ENCODE measurements around the gene DLG4.

Gene DLG4

GRCh38 chr17:7219812-7220592 is at the start of gene DLG4, which contains the start of gene ACADVL:
DLG4 (minus strand) TSS chr17:7219836.
ACADVL (plus strand) TSS chr17:7219938; CDS start chr17:7219985, 47 bp downstream.
- peak; percentile 91 for DNase-seq

- DNase-seq: peak; percentile 18
These were observed 47.1 kb upstream of the DLG4 start for GRCh38 chr17:7266784-7267183.

- no peak for DNase-seq
These were observed 44.1 kb upstream of the DLG4 start for GRCh38 chr17:7263801-7264078.

GRCh38 chr17:7262935-7263800 is 43.5 kb upstream of the DLG4 start:
- DNase-seq: peak; percentile 83

DNA sequence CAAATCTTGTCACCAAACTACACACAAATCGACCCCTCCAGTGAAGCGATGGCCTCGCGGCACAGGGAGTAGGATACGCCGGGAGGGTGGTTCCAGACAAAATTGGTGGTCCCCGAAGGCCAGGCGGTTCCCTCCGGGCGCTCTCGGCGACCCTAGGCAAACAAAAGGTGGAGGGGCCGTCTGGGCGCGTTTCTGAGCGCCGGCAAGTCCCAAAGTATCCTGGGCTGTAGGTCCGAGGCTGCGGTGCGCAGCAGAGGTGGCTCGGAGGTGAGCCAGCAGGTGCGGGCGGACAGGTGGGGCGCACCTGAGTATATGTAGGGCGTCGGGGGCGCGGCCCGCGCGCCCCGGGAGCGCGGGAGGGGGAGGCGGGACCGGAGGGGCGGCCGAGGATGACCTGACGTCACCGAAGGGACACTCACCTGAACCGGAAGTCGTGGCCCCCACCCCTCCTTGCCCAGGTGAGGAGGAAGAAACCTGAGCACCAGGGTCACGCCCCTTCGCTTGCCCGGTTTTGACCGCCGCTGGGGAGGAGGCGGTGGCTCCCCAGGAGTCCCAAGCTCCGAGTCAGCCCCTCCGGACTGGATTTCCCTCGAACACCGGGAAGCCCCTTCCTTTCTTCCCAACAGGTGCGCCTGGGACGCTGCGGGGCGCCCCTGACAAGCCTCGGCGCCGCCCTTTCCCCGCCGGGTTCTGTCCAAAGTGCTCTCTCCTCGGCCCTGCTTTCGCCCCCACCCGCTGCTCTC is 42.7 kb upstream of the DLG4 start, which contains the start of gene CLDN7:
Gene CLDN7, minus strand, starts transcription at position 287 of the 743 bp plus-strand sequence. CDS start 435 bp downstream, outside the sequence.
- no peak for DNase-seq

DNA sequence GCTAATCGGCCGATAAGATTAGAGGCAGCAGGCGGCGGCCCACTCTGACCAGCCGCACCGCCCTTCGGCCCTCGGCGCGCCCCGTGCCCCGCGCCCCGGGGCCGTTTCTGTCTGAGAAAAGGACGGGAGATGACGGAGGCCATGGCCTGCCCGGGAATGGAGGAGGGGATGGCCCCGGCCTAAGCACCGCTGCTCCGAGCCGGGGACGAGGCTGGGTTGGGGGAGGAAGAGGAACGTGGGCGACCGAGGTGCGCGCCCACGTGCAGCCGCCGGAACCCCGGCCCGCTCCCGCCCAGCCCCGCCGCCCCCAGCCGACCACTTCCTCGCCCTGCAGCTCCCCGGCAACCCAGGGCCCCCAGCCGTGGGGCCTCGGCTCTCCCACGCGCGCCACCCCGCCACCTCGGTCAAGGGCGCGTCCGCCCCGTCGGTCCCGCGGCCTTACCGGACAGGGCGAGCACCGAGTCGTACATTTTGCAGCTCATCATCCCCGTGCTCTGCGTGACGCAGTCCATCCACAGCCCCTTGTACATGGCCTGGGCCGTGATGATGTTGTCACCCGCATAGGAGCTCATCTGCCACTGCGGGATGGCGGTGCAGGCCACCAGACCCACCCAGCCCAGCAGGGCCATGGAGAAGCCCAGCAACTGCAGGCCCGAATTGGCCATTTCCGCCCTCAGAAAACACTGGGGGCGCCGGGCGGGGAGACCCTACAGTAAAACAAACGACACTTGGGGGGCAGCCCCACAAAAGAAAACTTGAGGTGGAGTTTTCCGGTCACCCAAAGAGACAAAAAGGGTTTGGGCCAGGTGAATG is 41.9 kb upstream of the DLG4 start:
- DNase-seq: no peak

GRCh38 chr17:7260651-7261378 is 41.2 kb upstream of the DLG4 start:
- DNase-seq: peak; percentile 71

GRCh38 chr17:7260151-7260550 is 40.5 kb upstream of the DLG4 start:
- DNase-seq: no peak

DNA sequence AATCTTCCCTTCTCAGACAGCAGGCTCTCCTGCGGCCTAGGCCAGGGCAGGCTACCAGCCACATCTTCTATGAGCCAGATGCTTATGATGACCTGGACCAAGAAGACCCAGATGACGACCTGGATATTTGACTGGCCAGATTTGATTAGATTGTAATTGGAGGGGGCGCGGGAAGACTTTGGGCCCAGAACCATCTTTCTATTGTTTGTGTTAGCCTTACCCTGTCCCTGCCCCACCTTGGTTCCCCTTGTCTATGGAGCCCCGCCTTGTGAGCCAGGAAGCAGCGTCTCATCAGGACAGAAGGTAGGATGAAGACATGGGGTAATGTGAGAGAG is 39.9 kb upstream of the DLG4 start:
- DNase-seq: no peak

DNA sequence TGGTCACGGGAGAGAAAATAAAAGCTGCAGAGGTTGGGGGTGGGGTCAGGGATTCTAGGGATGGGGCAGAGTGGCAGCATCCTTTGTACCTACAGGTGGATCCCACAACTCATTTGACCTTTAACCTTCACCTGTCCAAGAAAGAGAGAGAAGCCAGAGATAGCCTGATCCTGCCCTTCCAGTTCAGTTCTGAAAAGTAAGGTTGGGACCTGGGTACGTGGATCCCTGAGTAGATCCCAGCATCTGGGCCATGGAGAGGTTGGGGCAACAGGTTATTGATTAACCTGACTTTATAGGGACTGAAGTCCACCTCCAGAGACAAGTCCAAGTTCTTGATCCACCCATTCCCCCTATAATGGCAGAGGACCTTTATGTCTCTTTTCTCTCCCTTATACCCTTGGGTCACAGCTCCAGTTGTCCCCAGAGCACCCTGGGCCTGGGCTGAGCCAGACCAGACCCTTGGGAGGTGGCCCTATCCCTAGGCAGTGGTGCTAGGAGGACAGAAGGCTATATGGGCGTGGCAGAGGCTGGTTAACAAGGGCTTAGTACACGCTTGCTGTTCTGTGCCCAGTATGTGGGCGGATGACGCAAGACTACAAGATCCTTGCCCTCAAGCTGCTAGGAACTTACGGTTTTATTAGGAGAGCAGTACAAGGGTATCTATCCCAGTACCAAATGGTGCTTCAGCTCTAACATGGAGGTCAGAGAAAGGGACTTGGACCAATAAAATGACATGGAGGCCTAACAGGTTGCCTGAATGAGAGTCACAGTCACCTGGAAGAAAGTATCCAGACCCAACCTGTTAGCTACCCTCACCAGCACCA is 39.3 kb upstream of the DLG4 start:
- DNase-seq: peak; percentile 41

GRCh38 chr17:7256766-7257456 is 37.3 kb upstream of the DLG4 start:
- DNase-seq: no peak

GRCh38 chr17:7254511-7254910 is 34.9 kb upstream of the DLG4 start:
- DNase-seq: no peak

DNA sequence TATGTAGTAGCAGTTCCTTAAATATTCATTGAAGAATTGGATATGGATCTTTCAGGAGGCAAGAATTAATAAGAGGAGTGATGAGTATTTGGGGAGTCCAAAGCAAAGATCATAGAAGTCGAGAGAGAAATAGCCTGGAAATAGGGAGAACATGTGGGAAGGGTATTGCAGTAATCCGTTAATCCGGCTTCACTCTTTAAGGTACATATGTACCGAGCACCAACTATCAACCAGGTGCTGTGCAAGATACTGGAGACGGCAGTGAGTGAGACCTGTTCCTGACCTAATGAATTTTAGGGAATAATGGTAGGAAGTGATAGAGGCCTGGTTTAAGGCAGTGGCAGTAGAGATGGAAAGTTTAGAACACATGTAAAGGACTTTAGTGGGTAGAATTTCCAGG is 33.4 kb upstream of the DLG4 start:
- no peak for DNase-seq

DNA sequence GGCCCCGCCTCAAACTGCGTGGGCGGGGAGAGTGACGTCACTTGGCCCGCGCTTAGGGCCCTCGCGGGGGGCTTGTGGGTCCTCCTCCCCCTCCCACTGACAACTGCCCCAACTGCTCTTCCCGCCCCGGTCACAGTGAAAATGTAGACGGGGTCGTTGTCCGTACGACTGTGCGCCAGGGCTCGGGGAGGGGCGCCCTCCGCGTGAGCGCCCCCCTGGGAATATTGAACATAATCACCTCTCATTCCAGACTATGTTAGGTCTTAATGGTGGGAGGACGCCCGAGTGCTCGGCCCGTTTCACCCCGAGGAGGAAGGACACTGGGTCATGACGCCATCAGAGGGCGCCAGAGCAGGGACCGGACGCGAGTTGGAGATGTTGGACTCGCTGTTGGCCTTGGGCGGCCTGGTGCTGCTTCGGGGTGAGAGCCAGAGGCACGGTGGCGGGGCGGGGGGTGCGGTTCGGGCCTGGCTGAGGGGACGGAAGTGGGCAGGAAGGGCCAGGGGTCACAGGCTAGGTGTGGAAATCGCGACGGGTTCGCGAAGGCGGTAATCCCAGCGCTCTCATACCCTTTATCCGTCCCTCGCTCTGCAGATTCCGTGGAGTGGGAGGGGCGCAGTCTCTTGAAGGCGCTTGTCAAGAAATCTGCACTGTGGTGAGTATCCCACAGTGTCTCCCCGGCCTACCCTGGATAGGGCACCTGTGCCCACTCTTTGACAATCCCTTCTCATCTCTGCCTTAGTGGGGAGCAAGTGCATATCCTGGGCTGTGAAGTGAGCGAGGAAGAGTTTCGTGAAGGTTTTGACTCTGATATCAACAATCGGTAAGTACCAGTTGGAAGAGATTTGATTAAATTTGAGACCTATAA is 32.8 kb upstream of the DLG4 start, which contains the start of gene ELP5:
Gene ELP5, plus strand, starts transcription at position 40 of the 868 bp plus-strand sequence. Its CDS starts 336 bp downstream, at position 376.
- DNase-seq: peak; percentile 98

- DNase-seq: peak; percentile 100
These were observed 32.1 kb upstream of the DLG4 start, which contains the start of gene CTDNEP1 for GRCh38 chr17:7251661-7252175. CTDNEP1 (minus strand) TSS chr17:7251734; CDS start chr17:7251296, 438 bp downstream.

DNA sequence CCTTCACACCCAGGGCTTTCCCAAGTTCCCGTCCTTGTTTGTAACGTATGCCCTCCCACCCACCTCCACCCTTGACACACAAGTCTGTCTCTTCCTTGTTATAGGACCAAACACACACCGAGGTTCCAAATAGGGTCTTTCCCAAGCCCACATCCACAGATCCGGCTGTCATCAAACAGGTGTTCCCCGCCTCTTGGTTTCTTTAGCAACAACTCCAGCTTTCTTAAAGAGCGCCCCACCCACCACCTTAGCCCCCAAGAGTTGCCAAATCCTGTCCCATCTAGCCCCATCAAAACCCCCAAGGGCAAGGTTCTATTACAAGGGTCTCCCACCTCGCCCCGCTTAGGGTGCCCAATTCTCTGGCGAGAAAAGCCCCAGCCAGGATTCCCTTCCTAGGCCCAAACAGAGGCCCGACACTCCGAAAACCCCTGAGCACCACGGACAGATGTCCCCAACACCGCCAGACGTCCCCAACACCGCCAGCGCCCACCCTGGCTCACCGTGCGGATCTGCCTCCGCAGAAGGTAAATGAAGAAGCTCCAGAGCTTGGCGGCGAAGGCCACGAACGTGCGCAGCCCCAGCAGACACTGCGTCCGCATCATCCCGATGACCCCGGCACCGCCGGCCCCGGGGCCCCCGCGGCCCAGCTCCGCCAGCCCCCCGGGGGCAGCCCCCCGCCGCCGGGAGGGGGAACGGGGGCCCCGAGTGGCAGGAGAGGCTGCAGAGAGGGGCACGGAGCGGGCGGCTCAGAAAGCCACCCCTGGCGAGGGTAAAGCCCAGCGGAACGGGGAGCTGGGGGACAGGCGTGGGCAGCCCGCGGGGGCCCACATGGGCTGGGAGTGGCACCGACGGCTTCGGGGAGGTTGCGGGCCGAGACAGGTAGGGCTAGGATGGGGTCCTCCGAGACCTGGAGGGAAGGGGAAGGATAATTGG is 31.3 kb upstream of the DLG4 start:
- peak; percentile 44 for DNase-seq

- peak; percentile 29 for DNase-seq
These were observed 30.2 kb upstream of the DLG4 start for GRCh38 chr17:7249830-7250229.

DNA sequence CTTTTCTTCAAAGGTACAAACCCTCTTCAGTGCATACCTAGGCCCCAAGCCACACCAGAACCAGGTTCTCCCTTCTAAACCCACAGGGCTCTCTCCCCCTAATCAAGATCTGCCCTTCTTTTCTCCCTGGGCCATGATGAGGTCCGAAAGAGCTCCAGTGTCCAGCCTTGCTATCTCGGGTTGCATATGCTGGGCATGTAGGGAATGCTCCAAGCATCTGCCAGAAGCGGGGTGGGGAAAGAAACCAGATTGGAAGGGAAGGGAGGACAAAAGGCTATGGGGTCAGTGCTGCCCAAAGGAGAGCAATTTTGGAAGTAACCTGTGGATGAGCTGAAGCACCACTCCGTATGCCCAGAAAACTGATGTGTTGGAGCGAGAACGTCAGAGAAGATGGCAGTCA is 29.6 kb upstream of the DLG4 start:
- DNase-seq: no peak
